GM18508 (cell line): ENCODE results near the gene FAM3D.

Experiments used
- ATAC-seq: cut with Tn5 transposase; IDR thresholded peaks from one replicate; pipeline ENCODE4 v1.9.1; 2021; ENCODE audit warnings: moderate number of reproducible peaks; ENCODE audit not compliant: insufficient read depth, unreplicated experiment

Gene FAM3D

DNA sequence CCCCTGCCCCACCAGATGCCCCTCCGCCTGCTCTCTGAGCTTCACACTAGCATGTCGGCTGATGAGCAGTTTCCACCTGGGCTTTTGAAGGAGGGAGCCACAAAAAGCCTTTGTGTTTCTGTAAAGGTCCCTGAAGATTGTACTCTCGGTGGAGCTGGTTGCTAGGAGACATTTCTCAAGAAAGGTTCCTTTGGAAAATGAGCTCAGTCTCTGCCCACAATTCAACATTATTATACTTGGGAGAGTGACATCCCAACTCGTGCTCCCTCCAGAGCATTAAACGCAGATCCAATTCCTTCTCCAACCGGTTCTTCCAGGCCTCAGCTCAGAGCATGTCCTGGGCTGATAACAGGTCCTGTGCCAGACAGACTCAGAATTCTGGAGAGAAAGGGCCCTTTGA is 62.5 kb downstream of the FAM3D start:
- no peak for ATAC-seq

- no peak for ATAC-seq
Measured at GRCh38 chr3:58603606-58604005, 63.0 kb downstream of the FAM3D start.

GRCh38 chr3:58597770-58598310 is 68.7 kb downstream of the FAM3D start:
- ATAC-seq = no peak

GRCh38 chr3:58596834-58597518 is 69.6 kb downstream of the FAM3D start:
- no peak for ATAC-seq

- ATAC-seq = no peak
Measured at GRCh38 chr3:58594117-58594516, 72.5 kb downstream of the FAM3D start.

GRCh38 chr3:58591517-58592510 is 74.8 kb downstream of the FAM3D start:
- ATAC-seq = no peak

- no peak for ATAC-seq
Measured at GRCh38 chr3:58588030-58588614, 78.5 kb downstream of the FAM3D start.

- ATAC-seq = no peak
Measured at GRCh38 chr3:58586776-58587192, 79.8 kb downstream of the FAM3D start.

DNA sequence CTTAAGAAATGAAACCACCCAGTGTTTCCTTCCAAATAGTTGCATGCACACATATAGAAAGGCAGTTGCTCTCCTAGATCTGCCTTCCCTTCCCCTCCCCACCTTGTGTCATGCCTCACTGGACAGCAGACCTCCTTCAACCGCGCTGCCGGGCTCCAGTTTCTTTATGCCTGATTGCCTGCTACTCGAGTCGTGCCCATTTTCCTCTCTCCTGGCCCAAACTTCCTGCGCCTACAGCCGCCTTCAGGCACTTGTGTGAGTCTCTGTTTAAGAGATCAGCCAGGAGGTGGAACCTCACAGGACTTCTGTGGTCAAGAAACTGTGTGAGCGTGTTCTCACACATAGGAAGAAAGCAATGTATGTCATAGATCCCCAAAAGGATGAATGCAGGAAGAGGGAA is 80.6 kb downstream of the FAM3D start:
- no peak for ATAC-seq

- no peak for ATAC-seq
Measured at GRCh38 chr3:58585005-58585786, 81.4 kb downstream of the FAM3D start.

DNA sequence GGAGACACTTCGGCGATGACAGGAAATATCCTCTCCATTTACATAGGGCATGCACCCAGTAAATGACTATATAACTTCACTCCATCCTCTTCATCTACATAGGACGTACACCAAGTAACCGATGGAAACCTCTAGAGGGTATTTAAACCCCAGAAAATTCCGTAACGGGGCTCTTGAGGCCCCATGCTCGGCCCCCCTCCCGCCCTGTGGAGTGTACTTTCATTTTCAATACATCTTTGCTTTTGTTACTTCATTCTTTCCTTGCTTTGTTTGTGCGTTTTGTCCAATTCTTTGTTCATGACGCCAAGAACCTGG is 81.9 kb downstream of the FAM3D start:
- no peak for ATAC-seq
